HG02588 (cell line): Measurements from ENCODE around the gene ANKRD36.
"Not testable (repeated sequence)": the region's sequence is repeated elsewhere in the genome, so short reads cannot be mapped to it uniquely, and the experiment has no call there.

Experiments
- ATAC-seq: cut with Tn5 transposase; IDR thresholded peaks from one replicate; pipeline ENCODE4 v1.9.1; 2021; ENCODE audit warnings: mild to moderate bottlenecking, moderate library complexity; ENCODE audit not compliant: unreplicated experiment

The ANKRD36 gene

GRCh38 chr2:97112320-97113049 is 468 bp upstream of the ANKRD36 start:
- not testable (repeated sequence) for ATAC-seq

- not testable (repeated sequence) for ATAC-seq
Measured at GRCh38 chr2:97113882-97114255, 916 bp downstream of the ANKRD36 start.

GRCh38 chr2:97129090-97129489 is 16.1 kb downstream of the ANKRD36 start:
- not testable (repeated sequence) for ATAC-seq

DNA sequence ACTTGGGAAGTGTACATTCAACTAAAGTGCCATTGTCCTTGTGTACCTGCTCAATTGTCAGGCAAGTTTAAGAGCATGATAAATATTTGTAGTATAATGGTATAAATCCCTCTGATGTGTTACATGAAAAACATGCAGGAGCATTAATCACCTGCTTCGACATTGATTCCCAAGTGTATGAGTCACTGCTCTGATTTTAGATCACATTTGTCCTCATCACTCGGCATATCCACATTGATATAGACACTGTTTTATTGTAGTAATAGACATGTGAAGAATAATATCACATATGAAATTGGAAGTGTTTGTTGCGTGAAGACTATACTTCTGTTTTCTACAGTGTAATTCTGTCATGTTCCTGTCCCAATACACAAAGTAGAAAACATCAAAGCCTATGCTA is 31.1 kb downstream of the ANKRD36 start:
- ATAC-seq: not testable (repeated sequence)

- not testable (repeated sequence) for ATAC-seq
Measured at GRCh38 chr2:97166548-97166947, 53.6 kb downstream of the ANKRD36 start.

DNA sequence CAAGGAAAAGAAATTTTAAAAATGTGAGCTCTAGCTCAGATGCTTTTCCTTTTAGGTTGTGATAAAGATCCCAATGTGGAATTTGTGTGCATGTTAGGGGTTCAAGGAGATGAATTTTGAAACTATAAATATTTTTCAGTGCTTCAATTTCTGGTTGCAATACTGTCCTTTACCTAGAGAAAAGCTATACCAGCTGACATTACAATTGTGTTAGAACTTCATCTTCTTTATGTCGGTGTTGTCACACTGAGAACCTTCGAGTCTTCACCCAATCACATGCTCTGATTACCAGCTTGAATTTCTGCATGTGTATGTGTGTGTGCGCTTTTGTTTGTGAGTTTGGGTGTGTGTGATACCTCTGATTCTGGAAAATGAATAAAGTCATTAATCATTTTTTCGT is 55.0 kb downstream of the ANKRD36 start:
- ATAC-seq: not testable (repeated sequence)

DNA sequence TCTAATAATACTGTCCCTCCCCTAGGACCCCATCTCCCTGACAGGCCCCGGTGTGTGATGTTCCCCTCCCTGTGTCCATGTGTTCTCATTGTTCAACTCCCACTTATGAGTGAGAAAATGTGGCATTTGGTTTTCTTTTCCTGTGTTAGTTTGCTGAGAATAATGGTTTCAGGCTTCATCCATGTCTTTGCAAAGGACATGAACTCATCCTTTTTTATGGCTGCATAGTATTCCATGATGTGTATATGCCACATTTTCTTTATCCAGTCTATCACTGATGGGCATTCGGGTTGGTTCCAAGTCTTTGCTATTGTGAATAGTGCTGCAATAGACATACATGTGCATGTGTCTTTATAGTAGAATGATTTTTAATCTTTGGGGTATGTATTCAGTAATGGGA is 55.6 kb downstream of the ANKRD36 start:
- not testable (repeated sequence) for ATAC-seq

GRCh38 chr2:97180391-97180790 is 67.4 kb downstream of the ANKRD36 start:
- not testable (repeated sequence) for ATAC-seq

- not testable (repeated sequence) for ATAC-seq
Measured at GRCh38 chr2:97195349-97195748, 82.4 kb downstream of the ANKRD36 start.

- ATAC-seq: not testable (repeated sequence)
Measured at GRCh38 chr2:97197251-97197650, 84.3 kb downstream of the ANKRD36 start.

GRCh38 chr2:97200887-97201286 is 87.9 kb downstream of the ANKRD36 start:
- ATAC-seq: not testable (repeated sequence)

GRCh38 chr2:97202643-97203250 is 89.8 kb downstream of the ANKRD36 start:
- not testable (repeated sequence) for ATAC-seq

DNA sequence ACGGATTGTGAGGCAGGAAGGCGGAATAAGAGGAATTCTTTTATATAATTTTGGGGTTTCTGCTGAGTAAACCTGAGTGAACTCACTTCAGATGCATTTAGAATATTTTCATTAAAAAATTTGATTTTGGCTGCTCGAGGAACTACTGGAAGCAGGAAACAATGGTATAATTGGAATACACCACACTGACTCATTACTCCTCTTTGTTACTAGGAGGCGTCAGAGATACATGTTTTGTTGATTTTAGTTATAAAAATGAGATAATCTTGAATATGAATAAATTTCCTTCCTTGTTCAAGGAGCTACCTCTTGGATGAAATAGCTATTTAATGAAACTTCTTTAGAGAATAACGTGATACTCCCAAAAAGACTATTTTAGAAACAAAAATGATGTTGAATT is 97.4 kb downstream of the ANKRD36 start:
- no peak for ATAC-seq

DNA sequence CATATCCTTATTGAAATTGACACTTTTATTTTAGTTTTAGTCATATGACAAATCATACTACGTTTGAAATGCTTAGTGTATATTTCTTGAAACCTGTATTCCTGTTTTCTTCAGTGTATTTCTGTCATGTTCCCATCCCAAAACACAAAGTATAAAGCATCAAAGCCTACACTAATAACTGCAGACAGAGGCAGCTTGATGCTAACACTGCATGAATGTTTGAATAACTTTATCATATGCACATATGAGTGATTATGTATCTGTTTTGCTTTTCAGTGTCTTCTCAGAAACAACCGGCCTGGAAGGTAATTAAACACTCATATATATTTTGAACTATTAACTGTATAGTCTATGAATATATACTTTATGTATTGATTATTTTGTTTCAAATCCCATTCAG is 102.1 kb downstream of the ANKRD36 start:
- not testable (repeated sequence) for ATAC-seq

DNA sequence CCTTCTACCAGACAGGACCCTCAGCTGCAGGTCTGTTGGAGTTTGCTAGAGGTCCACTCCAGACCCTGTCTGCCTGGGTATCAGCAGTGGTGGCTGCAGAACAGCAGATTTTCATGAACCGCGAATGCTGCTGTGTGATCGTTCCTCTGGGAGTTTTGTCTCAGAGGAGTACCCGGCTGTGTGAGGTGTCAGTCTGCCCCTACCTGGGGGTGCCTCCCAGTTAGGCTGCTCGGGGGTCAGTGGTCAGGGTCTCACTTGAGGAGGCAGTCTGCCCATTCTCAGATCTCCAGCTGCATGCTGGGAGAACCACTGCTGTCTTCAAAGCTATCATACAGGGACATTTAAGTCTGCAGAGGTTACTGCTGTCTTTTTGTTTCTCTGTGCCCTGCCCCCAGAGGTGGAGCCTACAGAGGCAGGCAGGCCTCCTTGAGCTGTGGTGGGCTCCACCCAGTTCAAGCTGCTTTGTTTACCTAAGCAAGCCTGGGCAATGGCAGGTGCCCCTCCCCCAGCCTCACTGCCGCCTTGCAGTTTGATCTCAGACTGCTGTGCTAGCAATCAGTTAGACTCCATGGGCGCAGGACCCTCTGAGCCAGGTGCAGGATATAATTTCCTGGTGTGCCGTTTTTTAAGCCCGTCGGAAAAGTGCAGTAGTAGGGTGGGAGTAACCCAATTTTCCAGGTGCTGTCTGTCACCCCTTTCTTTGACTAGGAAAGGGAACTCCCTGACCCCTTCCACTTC is 118.1 kb downstream of the ANKRD36 start:
- not testable (repeated sequence) for ATAC-seq

GRCh38 chr2:97232981-97233380 is 120.0 kb downstream of the ANKRD36 start:
- ATAC-seq: not testable (repeated sequence)

DNA sequence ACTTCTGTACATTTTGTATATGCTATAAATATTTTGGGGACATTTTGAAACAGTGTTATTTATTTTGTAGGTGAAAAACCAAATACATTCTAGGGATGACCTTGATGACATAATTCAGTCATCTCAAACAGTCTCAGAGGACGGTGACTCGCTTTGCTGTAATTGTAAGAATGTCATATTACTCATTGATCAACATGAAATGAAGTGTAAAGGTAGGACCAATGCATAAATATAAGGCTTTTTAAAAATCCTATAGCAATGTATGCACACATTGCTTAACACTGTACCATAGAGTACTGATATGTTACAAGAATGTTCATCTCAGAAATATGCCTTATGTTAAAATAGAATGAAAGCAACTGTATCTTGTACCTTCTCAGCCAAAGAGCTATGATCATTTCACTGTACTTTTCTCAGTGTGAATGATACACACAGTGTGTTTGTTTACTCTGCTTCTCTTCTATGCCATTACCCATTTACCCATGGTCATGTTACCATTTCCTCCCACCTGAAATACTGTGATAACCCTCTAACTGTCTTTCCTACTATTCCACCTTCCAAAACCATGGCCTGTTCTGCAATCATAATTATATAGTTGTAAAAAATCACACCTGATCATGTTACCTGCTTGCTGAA is 120.8 kb downstream of the ANKRD36 start:
- ATAC-seq: not testable (repeated sequence)

- ATAC-seq: not testable (repeated sequence)
Measured at GRCh38 chr2:97261192-97261591, 148.2 kb downstream of the ANKRD36 start.

DNA sequence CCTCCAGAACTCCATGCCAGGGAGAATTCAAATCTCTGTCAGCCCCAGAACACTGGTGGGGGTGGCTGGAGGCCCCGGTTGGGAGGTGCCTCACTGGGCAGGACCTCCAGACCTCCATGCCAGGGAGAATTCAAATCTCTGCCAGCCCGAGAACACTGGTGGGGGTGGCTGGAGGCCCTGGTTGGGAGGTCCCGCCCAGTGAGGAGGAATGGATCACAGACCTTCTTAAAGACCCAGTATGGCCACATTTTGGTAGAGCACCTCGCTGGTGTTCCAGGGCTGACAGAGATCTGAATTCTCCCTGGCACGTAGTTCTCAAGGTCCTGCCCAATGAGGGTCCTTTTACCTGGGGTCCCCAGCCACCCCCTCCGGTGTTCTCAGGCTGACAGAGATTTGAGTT is 153.5 kb downstream of the ANKRD36 start:
- not testable (repeated sequence) for ATAC-seq

DNA sequence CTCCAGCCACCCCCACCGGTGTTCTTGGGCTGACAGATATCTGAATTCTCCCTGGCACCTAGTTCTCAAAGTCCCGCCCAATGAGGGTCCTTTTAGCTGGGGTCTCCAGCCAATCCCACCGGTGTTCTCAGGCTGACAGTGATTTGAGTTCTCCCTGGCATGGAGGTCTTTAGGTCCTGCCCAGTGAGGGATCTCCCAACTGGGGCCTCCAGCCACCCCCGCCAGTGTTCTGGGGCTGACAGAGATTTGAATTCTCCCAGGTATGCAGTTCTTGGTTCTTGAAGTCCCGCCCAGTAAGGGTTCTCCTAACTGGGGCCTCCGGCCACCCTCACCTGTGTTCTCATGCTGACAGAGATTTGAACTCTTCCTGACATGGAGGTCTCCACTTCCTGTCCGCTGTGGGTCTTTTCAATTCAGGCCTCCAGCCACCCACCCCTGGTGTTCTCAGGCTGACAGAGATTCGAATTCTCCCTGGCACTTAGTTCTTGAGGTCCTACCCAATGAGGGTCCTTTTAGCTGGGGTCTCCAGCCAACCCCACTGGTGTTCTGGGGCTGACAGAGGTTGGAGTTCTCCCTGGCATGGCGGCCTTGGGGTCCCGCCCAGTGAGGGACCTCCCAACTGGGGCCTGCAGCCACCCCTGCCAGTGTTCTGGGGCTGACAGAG is 154.6 kb downstream of the ANKRD36 start:
- no peak for ATAC-seq
